DOHH2 (cell line): ENCODE data around the gene NAA60.

ENCODE experiments used
- CTCF ChIP-seq: fragments of 200-600 bp; sonication (generic); IDR thresholded peaks from one replicate; pipeline ENCODE4 v1.5.1; 2014; ENCODE audit warnings: antibody characterized with exemption, mild to moderate bottlenecking, low read depth, low read length; ENCODE audit not compliant: poor library complexity, severe bottlenecking
- EZH2phosphoT487 ChIP-seq: fragments of 200-600 bp; sonication (generic); IDR thresholded peaks from 2 replicates; pipeline ENCODE4 v1.6.1; 2017; ENCODE audit warnings: borderline replicate concordance, mild to moderate bottlenecking, antibody characterized with exemption, low read length, moderate library complexity, mixed read lengths

DNA sequence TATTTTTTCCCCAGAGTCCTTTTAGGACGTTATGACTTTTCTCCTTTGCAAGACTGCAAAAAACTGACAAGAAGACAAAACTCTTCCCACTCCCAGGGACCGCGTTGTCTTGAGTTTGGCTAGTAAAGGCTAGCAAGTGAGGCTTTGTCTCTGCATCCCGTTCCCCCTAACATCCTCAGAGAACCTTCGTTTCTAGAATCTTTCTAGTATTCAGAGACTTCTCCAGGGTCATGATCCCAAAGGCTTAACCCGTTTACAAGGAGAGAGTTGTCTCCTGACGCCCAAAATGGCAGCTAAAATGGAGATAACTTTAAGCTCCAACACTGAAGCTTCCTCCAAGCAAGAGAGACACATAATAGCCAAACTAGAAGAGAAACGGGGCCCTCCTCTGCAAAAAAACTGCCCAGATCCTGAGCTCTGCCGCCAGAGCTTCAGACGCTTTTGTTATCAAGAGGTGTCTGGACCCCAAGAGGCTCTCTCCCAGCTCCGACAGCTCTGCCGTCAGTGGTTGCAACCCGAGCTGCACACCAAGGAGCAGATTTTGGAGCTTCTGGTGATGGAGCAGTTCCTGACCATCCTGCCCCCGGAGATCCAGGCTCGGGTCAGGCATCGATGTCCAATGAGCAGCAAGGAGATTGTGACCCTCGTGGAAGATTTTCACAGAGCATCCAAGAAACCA, 41.6 kb upstream of the NAA60 start:
- TF ChIP-seq CTCF (no peak), EZH2phosphoT487 (no peak)
